Left colon (tissue), 2 donors: ENCODE data around the gene EHD1. TPM values are rescaled to one million over a fixed set of nuclear protein-coding genes. Genes with fewer than 3 reads are reported as not detected.
A peak's percentile ranks its signal among the peaks of the same experiment; 100 is the strongest.
"Not testable (repeated sequence)": the region's sequence is repeated elsewhere in the genome, so short reads cannot be mapped to it uniquely, and the experiment has no call there.

Experiments used
- ATAC-seq: fragments of 200-7000 bp; cut with Tn5 transposase; one replicate; pipeline ENCODE4 v1.9.1; 2020; ENCODE audit warnings: mild to moderate bottlenecking, moderate library complexity
- DNase-seq, 2 donors: peaks; one replicate each; pipeline ENCODE4 v3.0.0-alpha.2; 2020
- intact Hi-C, 2 donors: fragments of 100-400 bp; cut with DNase I in 1 of 2; cut with micrococcal nuclease in 1 of 2; formaldehyde crosslinking; loops; one replicate each; pipeline versions ENCODE4 v1.11.2 to v1.14.0; 2022; cut with DNase I, micrococcal nuclease
- total RNA-seq, 2 donors: library from RNA; stranded (reverse); fragmentation: NEBNext Ultra II Directional; extraction: Animal tissue kit (Norgen Biotek cat#: 25700); gene quantifications; one replicate each; pipeline ENCODE4 v1.2.1, GENCODE V29; 2021
- donor health status: DM: no; HTN: no; CAD: no.
- donor health status: DM: yes; HTN: yes; CAD: no.

EHD1 gene
- total RNA-seq, 2 donors from 2014 or later: 76.1 to 91.5 TPM

DNA sequence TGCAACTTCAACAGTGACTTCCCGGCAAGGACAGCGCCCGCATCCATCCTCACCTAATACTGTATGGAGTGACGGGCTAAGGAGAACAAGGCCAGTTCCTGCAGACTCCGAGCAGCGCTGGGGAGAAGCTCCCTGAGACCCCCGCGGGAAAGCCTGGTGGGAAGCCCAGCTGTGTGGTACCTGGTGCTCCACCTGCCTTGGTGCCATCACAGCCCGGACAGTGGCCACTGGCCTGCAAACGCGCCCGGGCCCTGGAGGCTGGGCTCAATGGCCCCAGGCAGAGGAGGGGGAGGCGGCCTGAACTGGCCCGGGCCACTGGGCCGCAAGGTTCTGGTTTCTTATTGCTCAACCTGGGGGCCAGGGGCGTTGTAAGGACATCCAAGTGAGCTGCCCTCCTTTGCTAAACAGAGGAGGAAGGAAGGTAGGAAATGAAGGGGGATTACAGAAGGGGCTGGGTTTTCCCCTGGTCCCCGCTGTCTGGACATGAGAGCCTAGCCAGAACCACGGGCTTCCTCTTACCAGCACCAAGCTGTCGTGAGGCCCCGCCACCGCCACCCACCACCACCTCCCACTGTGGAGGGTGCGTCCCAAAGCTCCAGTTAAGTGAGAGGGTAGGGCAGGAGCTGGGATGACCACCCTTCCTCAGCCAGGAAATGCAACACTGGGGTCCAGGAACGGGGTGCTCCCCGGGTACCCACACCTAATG is 25.5 kb downstream of the EHD1 start:
- ATAC-seq: no peak
- intact Hi-C loops: no loop called here
- DNase-seq: no peak

DNA sequence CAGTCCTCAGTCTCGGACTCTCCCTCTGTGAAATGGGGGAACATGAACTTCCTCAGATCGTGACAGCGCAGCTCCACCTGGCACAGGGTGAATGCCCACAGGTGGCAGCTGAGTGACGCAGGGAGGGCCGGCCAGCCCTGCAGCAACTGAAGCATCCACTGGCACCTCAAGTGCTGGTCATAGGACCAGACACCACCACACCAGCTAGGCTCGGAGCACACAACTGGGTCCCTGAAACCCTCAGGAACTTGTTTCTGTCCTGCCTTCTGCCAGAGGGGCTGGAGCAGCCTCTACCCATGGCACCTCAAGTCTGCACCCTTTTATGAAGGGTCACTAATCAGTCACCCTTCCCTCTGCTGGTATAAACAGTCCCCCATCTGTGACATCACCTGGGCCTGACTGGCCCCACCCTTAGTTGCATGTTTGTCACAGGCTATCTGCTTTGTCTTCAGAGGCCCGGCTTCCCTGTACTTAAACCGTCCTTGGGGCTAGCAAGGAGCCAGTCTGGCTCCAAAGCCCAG is 26.5 kb downstream of the EHD1 start:
- no peak for ATAC-seq
- no peak for DNase-seq
- intact Hi-C loops: no loop called here

DNA sequence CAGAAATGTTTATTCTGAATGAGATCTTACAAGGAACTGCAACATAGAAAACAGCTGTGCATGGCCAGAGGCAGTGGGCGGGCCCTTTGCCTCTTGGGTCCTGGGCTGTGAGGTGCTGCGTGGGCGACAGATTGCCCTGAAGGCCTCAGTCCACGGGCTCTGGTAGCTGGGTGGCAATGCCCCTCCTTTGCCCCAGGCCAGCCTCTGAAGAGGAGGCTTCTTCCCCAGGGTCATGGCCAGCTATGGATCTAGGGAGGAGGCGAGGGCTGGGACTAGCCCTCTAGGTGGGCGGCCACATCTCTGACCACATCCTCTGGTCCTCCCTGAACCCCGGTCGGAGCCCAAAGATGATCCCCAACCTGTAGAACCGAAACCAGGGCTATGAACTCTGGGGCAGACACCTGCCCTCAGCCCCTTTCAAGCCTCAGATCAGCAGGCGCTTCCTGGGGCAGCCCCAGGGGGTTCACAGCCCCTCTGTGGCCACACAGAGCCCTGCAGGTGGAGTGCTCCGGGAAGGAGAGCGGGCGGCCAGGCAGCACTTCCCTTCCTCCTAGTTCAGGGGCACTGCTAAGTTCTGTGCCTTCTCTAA is 27.3 kb downstream of the EHD1 start:
- ATAC-seq (no peak), DNase-seq (peak in 1 of 2 donors; percentile 52)
- intact Hi-C loops: no loop called here

DNA sequence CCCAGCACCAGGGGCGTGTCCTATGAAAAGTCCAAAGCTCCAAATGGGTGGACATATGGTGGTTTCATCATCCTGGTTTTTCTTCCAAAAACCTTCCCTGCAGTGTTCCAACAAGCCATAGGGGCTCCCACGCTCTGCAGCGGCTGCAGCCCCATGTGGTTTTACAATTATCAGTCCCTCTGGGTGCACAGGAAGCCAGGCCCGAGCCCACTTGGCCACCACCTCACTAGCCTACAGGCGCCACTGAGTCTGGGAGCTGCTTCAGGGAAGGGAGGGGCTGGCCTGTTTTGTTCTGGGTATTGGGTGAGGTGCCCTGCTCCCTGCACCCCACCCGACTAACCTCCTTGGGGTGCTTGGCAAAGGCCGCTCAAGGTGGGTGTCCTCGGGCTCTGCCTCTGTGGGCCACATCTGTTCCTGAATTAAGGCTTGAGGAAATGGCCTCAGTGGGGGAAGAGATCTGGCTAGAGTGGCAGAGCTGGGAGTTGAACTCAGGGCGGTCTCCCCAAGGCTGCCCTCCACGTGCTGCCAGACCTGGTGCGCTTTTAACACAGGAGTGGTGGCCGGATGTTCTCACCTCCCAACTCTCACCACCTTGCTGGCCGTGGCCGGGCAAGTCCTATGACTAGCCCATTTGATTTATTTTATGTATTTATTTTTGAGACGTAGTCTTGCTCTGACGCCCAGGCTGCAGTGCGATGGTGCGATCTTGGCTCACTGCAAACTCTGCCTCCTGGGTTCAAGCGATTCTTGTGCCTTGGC is 28.6 kb downstream of the EHD1 start:
- intact Hi-C loops: loop anchor here (2.0 to 5.0 kb wide), 2 partner anchors 37 to 43 kb away; no protein-coding TSS in a partner anchor
- no peak for ATAC-seq
- no peak for DNase-seq

DNA sequence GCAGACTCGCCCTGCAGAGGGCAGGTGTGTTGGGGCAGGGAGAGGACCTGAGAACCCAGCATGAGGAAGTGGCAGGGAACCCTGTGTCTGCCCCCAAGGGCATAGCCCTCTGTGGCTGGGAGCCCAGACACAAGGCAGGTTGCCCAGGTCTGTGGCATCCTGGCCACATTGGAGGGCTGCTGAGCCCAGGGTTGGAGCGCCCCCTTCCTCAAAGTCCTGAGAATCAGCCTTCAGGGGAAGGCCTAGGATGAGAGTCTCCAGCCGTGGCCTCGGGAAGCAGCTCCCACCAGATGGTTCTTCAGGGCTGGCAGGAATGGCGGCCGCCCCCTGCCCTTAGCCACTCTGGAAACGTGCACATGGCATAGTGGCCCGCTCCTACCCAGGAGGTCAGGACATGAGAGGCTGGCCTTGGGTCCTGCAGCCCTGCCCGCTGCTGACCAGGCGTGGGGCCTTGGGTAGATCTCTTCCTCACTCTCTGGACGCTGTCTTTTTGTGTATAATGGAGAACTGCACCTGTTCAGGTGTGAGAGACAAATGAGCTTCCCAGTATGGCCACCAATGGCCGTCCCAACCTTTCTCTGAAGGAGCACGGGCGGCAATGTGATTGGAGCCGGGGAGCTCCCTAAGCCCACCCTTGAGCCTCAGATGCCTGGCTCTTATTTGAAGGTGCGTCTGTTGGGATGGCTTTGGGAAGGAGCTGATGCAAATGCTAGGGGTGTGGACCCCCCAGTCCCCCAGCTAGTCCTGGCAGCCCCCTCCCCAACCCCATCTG is 29.4 kb downstream of the EHD1 start:
- ATAC-seq: peak; percentile 67
- DNase-seq: peak; percentile 87 to 92
- intact Hi-C loops: loop anchor here (2.0 to 5.0 kb wide), 2 partner anchors 38 to 43 kb away; no protein-coding TSS in a partner anchor

DNA sequence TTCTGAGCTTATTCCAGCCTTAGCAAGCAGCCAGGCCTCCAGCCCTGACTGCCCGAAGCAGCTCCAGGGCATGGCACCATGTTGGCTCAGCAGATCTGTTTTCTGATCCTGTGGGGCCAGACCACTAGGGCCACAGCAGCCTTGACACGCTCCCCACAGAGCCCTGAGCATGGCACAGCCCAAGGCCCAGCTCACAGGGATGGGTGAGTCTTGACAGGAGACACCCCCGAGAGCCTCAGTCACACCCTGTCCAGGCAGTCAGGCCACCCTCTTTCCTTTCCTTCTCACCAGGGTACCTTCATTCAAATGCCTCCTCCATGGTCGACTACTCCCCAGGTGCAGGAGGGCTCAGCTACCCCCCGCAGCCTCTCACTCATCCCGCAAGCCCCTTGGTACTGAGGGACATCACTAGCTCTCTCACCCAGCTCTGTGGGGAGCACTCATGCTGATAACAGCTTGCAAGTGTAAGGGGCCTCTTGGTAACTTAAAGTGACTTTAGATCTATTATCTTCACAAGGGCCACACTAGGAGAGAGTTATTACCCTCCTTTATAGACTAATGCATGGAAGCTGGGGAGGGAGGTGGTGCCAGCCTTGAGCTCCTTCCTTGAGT is 30.1 kb downstream of the EHD1 start:
- intact Hi-C loops: loop anchor here (2.0 to 5.0 kb wide), 2 partner anchors 38 to 44 kb away; no protein-coding TSS in a partner anchor
- ATAC-seq: no peak
- DNase-seq: no peak

DNA sequence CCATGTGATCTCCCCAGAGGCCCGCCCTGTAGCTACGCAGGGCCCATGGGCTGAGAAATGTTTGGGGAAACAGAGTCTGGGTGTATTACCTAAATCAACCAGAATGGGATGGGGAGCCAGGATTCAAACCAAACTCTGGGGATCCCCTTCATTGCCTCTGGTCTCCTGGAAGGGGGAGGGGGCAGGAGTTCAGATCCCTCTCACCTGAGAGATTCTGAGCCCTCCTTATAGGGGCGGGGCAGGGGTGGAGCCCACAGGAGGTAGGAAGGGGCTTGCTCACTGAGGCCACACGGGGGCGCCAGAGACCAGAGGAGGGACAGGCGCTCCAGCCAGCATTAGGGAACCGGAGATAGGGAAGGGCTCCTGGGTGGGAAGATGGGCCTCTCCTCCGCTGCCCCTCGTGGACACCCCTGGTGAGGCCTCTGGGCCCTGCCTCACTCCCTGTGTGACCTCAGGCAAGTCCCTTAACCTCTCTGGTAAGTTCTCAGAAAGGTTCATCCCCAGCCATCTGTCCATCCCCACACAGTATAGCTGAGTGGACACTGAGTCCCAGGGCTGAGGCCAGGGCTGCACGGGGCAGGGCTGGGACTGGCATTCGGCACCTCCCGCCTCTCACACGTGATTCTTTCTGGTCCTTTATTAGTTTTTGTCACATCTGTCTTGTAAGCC is 31.3 kb downstream of the EHD1 start:
- intact Hi-C loops: loop anchor here (2.0 to 5.0 kb wide), 2 partner anchors 45 to 48 kb away; no protein-coding TSS in a partner anchor
- ATAC-seq (peak; percentile 52), DNase-seq (peak; percentile 92 to 96)

DNA sequence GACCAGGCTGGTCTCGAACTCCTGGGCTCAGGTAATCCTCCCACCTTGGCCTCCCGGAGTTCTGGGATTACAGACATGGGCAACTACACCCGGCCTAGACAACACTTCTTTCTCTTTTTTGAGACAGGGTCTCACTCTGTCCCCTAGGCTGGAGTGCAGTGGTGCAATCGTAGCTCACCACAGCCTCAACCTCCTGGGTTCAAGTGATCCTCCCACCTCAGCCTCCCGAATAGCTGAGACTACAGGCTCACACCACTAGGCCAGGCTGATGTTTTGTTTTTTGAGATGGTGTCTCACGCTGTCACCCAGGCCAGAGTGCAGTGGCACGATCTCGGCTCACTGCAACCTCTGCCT is 32.7 kb downstream of the EHD1 start:
- intact Hi-C loops: loop anchor here (2.0 to 5.0 kb wide), 2 partner anchors 47 to 49 kb away; no protein-coding TSS in a partner anchor
- not testable (repeated sequence) for ATAC-seq

DNA sequence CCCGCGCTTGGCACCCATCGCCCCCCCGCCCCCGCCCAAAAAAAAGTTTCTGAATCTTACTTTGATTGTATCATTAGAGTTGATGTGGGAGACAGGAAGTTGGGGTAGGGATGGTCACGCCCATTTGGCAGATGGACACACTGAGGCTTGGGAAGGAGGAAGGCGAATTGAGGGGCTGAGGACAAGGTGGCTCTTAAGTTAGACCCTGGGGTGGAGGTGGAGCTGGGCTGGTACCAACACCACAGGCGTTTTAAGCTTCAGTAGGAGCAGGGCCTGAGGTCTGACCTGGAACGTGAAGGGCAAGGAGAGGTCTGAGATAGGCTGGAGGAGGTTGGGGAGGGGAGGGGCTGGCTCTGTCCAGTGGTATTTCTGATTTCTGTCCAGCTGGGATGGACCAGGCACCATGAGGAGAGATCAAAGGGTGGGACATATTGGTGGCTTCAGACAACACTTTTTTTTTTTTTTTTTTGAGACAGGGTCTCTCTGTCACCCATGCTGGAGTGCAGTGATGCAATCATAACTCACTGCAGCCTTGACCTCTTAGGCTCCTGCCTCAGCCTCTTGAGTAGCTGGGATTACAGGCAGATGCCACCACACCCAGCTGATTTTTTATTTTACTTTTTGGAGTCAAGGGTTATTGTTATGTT is 33.2 kb downstream of the EHD1 start:
- DNase-seq (peak in 1 of 2 donors; percentile 63), ATAC-seq (no peak)
- intact Hi-C loops: loop anchor here in 1 of 2 donors (5.0 kb wide), 1 partner anchor 47 kb away; no protein-coding TSS in a partner anchor

More for the DNA sequence above, 32.7 kb downstream of the EHD1 start:
- DNase-seq: not testable (repeated sequence)

DNA sequence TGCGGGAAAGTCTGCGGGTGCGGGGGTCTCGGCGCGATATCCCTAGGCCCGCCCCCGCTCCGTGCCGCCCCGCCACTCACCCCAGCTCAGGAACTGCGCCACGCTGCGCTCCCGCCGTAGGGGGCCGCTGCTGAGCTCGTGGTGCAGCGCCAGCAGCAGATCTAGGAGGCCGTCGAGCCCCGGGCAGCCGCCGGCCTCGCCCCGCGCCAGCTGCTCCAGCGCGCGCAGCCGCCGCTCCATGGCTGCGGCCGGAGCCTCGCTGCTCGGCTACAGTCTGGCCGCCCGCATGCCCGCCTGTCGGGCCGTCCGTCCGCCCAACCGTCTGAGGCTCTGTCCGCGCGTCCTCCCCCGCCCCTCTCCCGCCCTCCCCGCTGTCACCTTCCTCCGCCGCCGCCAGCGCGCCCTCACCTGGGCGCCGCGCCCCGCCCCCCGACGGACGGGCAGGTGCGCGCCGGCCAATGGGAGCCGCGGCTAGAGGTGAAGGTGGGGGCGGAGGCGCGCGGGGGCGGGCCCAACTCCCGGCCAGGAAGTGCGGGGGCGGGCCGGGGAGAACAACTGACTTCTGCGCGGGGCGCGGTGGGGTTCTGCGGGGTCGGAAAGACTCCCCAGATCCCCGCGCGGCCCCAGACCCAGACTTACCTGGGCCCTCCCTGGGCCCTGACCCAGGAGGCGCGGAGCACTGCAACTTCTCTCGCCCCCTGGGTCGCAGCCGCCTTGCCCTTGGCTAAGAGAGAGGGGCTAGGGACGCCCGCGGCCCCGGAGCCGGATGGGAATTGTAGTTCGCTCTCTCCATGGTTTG is 33.9 kb downstream of the EHD1 start, which contains the start of gene CDC42BPG:
Gene CDC42BPG (minus strand): TSS at position 324 of the 799 bp plus-strand sequence. CDS start 84 bp downstream, at position 240.
- intact Hi-C loops: loop anchor here in 1 of 2 donors (5.0 kb wide), 1 partner anchor 48 kb away; no protein-coding TSS in a partner anchor
- ATAC-seq (peak; percentile 62), DNase-seq (peak; percentile 82 to 91)

DNA sequence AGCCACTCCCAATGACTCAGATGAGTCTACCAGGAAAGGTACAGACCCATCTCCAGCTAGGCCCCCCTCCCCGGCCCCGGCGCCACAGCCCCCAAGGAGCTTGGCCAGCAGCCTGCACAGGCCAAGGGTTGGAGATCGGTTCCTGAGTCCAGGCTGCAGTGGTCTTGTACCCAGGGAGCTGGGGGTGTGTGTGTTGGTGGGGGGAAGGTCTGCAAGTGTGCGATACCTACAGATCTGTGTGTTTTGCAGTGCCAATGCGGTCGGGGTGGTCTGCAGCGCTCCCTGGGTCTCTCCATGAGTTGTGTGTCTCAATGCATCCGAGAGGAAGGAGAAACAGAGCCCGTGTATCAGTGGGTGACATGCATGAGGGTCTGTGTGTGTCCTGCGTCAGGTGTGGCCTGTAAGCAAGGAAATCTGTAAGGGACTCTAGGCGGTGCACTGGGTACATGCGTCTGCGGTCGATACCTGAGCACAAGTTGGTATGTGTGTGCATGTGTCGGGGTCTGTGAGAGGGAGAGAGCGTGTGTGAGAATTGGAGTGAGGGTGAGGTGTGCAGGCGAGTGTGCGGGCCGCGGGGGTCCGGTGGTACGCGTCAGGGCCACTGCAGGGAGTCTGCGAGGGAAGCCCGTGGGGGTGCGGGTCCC is 34.6 kb downstream of the EHD1 start:
- peak; percentile 1 for ATAC-seq
- DNase-seq: no peak
- intact Hi-C loops: no loop called here

DNA sequence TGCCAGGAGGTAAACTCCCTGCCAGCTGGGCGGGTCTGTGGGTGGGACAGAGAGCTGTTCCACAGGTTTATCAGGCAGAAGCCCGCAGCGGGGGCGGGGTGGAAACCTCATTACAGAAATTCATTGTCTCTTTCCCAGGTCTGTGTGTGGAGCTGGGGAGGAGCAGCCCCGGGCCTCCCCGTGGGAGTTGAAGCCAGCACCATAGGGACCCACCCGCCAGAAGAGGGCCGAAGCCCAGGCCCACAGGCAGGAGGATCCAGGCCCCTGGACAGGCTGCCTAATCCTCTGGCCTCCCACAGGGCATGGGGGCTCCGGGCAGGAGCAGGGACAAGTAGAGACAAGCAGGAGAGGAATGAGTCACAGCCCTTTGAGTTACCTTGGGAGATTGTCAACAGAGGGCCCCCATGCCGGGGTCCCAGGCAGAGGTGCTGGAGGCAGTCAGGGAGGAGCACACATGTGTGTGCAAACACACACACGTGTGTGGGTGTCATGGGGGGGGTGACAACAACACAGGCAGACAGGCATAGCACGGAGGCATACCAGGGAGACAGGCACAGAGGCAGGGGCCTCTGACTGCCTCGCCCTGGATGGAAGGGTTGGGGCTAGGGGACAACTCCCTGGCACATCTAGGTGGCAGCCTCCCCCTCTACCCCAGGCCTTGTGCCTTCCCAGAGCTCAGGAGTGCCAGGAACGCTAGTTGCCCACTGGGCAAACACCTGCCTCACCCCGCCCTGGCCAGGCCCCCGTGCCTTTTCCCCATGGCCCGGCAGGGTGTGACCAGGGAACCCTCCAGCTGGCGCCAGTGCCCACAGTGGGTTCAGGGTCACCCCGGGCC is 35.4 kb downstream of the EHD1 start:
- intact Hi-C loops: no loop called here
- ATAC-seq (peak; percentile 66), DNase-seq (peak; percentile 84 to 92)

DNA sequence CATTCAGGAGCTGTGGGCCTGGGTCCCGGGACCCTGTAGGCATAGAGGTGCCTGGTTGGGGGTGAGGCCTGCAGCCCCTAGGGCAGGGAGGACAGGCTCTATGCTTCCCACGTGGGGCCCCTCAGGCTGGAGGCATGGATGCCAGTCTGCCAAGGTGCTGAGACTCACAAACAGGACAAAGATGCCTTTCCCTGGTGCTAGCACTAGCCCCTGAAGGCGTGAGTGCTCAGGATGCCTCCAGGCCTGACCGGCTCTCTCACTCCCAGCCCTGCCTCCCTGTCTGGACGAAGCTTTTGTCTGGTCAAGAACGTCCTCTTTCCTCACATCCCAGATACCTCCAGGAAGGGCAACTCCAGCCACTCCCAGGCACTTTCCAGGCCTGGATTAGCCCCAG is 36.1 kb downstream of the EHD1 start:
- DNase-seq (no peak), ATAC-seq (no peak)
- intact Hi-C loops: no loop called here

DNA sequence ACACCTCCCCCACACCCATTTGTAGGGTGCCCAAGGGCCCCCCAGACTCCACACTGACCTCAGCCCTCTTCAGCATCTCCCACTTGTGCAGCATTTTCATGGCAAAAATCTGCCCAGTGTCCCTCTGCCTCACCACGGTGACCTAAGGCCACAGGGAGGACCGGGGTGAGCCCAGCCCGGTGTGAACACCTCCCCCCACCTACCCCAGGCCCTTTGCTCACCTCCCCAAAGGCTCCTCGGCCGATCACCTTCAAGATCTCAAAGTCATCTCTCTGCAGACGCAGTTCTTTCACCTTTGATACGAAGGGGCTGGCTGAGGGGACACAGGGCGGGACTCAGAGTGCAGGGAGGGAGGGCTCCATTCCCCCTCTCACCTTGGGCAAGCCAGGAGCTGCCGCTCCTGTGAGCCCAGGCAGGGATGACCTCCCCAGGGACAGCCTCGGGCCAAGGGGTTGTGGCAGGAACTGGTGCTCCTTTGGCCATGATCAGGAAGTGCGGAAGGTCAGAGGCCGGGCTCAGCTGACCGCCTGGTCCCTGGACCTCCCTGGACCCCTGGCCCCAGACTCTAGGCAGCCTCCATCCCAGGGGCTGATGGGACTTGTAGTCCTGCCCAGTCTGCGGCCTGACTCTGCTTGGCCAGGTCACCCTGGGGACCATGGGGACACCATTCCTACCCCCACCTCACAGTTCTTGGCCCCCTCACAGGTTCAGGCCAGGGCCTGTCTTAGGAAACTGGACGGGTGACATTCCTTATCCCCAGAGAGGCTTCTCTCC is 36.6 kb downstream of the EHD1 start:
- no peak for DNase-seq
- intact Hi-C loops: no loop called here
- no peak for ATAC-seq
